ENCODE measurements around the gene CHST11. TPM values are rescaled to one million over a fixed set of nuclear protein-coding genes. Genes with fewer than 3 reads are reported as not detected.

CHST11 gene
- total and polyA plus RNA-seq, 10 donors, result 5.2 to 65.1 (median 48.4) TPM

- DNase-seq, result no peak
- Histone ChIP-seq H3K27me3 (replicated peaks in 1 of 7) (no peaks in the 10 kb centered on the region), H3K36me3 (peaks cover 0 to 1% (median 0%) of the 10 kb centered on the region in 6 donors), H3K4me1 (peaks cover 26 to 99% (median 90%) of the 10 kb centered on the region in 6 donors), H3K9me3 (no peaks in the 10 kb centered on the region), H3K4me3 (no peak overlapping the region), H3K27ac (peak overlapping the region in 2 of 8 donors; percentile 5 to 14)
- intact Hi-C loops (cut with DNase I; ENCODE audit: low total_unique reads), result no loop called here
- 50 to 77% (median 65%) methylated on average over 8 of the region's 8 CpGs for WGBS, 5 donors
- no peak for TF ChIP-seq POLR2A (IDR thresholded peaks at IDR 0.05)
- TF ChIP-seq CTCF (IDR thresholded peaks at IDR 0.05 in 8 of 11, conservative IDR thresholded peaks at IDR 0.05 in 3 of 11), result no peak
- no peak for TF ChIP-seq POLR2AphosphoS5 (IDR thresholded peaks at IDR 0.05)
These were observed 41.6 kb downstream of the CHST11 start for GRCh38 chr12:104498211-104498801.

- H3K36me3 ChIP-seq, result peaks cover 0 to 8% (median 0%) of the 10 kb centered on the region in 6 donors
These were observed 43.1 kb downstream of the CHST11 start for GRCh38 chr12:104499668-104500332.

GRCh38 chr12:104501115-104501514 is 44.4 kb downstream of the CHST11 start:
- no peaks in the 10 kb centered on the region for H3K27me3 ChIP-seq (replicated peaks in 1 of 7)
- peaks cover 26 to 99% (median 90%) of the 10 kb centered on the region in 6 donors for H3K4me1 ChIP-seq
- peaks cover 0 to 8% (median 0%) of the 10 kb centered on the region in 6 donors for H3K36me3 ChIP-seq
- 67 to 100% (median 87%) methylated on average over 1 of the region's 1 CpG for WGBS, 5 donors
- H3K27ac ChIP-seq, result peak overlapping the region in 1 of 8 donors; percentile 13
- no peaks in the 10 kb centered on the region for H3K9me3 ChIP-seq
- DNase-seq, result no peak
- H3K4me3 ChIP-seq, result no peak overlapping the region
- TF ChIP-seq POLR2AphosphoS5 (IDR thresholded peaks at IDR 0.05), result no peak
- no peak for TF ChIP-seq CTCF (IDR thresholded peaks at IDR 0.05 in 8 of 11, conservative IDR thresholded peaks at IDR 0.05 in 3 of 11)
- TF ChIP-seq POLR2A (IDR thresholded peaks at IDR 0.05), result no peak
- intact Hi-C loops (cut with DNase I; ENCODE audit: low total_unique reads), result no loop called here

More at GRCh38 chr12:104499668-104500332, 43.1 kb downstream of the CHST11 start:
- Histone ChIP-seq H3K27ac (peak overlapping the region in 2 of 8 donors; percentile 10 to 16), H3K4me3 (no peak overlapping the region), H3K27me3 (replicated peaks in 1 of 7) (no peaks in the 10 kb centered on the region), H3K9me3 (no peaks in the 10 kb centered on the region), H3K4me1 (peaks cover 18 to 99% (median 90%) of the 10 kb centered on the region in 6 donors)
- intact Hi-C loops (cut with DNase I; ENCODE audit: low total_unique reads), result no loop called here
- 53 to 70% (median 65%) methylated on average over 4 of the region's 4 CpGs for WGBS, 5 donors
- TF ChIP-seq POLR2A (IDR thresholded peaks at IDR 0.05), result no peak
- TF ChIP-seq CTCF (IDR thresholded peaks at IDR 0.05 in 8 of 11, conservative IDR thresholded peaks at IDR 0.05 in 3 of 11), result no peak
- TF ChIP-seq POLR2AphosphoS5 (IDR thresholded peaks at IDR 0.05), result no peak
- DNase-seq, result no peak

- H3K27ac ChIP-seq, result no peak overlapping the region
- DNase-seq, result no peak
- no peak for TF ChIP-seq POLR2AphosphoS5 (IDR thresholded peaks at IDR 0.05)
- no peak for TF ChIP-seq CTCF (IDR thresholded peaks at IDR 0.05 in 8 of 11, conservative IDR thresholded peaks at IDR 0.05 in 3 of 11)
- TF ChIP-seq POLR2A (IDR thresholded peaks at IDR 0.05), result no peak
- no peak overlapping the region for H3K4me3 ChIP-seq
- intact Hi-C loops (cut with DNase I; ENCODE audit: low total_unique reads), result no loop called here
- no peaks in the 10 kb centered on the region for H3K27me3 ChIP-seq (replicated peaks in 1 of 7)
- peaks cover 0 to 8% (median 0%) of the 10 kb centered on the region in 6 donors for H3K36me3 ChIP-seq
- no peaks in the 10 kb centered on the region for H3K9me3 ChIP-seq
- peaks cover 21 to 100% (median 89%) of the 10 kb centered on the region in 6 donors for H3K4me1 ChIP-seq
- WGBS, 5 donors, result 58 to 78% (median 74%) methylated on average over 3 of the region's 3 CpGs
These were observed 44.9 kb downstream of the CHST11 start for GRCh38 chr12:104501660-104502059.

Measured in spleen (tissue), 11 donors.